Activated CD4-positive, alpha-beta memory T cell treated with anti-CD3 and anti-CD28 coated beads for 36 hours (primary cell): ENCODE measurements around the gene CDK5RAP1. TPM values are rescaled to one million over a fixed set of nuclear protein-coding genes. Genes with fewer than 3 reads are reported as not detected.

Experiments used
- CTCF ChIA-PET: fragments of 350-600 bp; sonication (Branson Sonifier 250); formaldehyde crosslinking; loops from one replicate; lab custom pipeline; 2021; ENCODE audit warnings: antibody characterized with exemption, inconsistent platforms; lab: Charles Lee
- POLR2A ChIA-PET: fragments of 350-600 bp; sonication (Branson Sonifier 250); formaldehyde crosslinking; loops from one replicate; lab custom pipeline; 2021; ENCODE audit warnings: antibody characterized with exemption; lab: Charles Lee
- DNase-seq: peaks from one replicate; pipeline ENCODE4 v3.0.0-alpha.2; 2020
- H3K27ac Mint-ChIP-seq: one replicate; pipeline ENCODE4 v1.8.0; 2021; ENCODE audit warnings: mixed read lengths
- H3K27me3 Mint-ChIP-seq: one replicate; pipeline ENCODE4 v1.8.0; 2021; ENCODE audit warnings: mixed read lengths
- H3K36me3 Mint-ChIP-seq: one replicate; pipeline ENCODE4 v1.8.0; 2021; ENCODE audit warnings: mixed read lengths
- H3K4me1 Mint-ChIP-seq: one replicate; pipeline ENCODE4 v1.8.0; 2021; ENCODE audit warnings: low read depth, mixed read lengths
- H3K4me3 Mint-ChIP-seq: one replicate; pipeline ENCODE4 v1.8.0; 2021; ENCODE audit warnings: mild to moderate bottlenecking, mixed read lengths
- H3K9me3 Mint-ChIP-seq: one replicate; pipeline ENCODE4 v1.8.0; 2021; ENCODE audit warnings: mixed read lengths
- intact Hi-C: fragments of 100-400 bp; cut with micrococcal nuclease; formaldehyde crosslinking; loops from one replicate; pipeline ENCODE4 v1.15.1; 2023
- total RNA-seq, 2 experiments: library from RNA; stranded (reverse); gene quantifications; one replicate each; pipeline ENCODE4 v1.2.3, GENCODE V29; 2021

CDK5RAP1 gene
- total RNA-seq = 10 to 100 TPM; 39.6 to 40.3 TPM

- Mint-ChIP-seq H3K27me3 (no peaks in the 10 kb centered on the region), H3K27ac (peak within 1 kb of the TSS; percentile 86), H3K4me3 (peak within 1 kb of the TSS; percentile 94), H3K36me3 (peaks cover 1% of the 10 kb centered on the region), H3K4me1 (peaks cover 40% of the 10 kb centered on the region), H3K9me3 (no peaks in the 10 kb centered on the region)
- intact Hi-C loops = loop anchor here (1.0 to 5.0 kb wide), 2 partner anchors 42 to 266 kb away; partner anchors contain the start of genes ACTL10 and SNTA1
- ChIA-PET POLR2A (interaction anchor here (0.6 to 1.3 kb wide), 3 partner anchors 32 to 89 kb away, joined by 3 to 5 read pairs (median 5); partner anchors contain the start of genes CBFA2T2 and SNTA1), CTCF (interaction anchor here (0.7 to 2.4 kb wide), 3 partner anchors 44 to 267 kb away, joined by 5 to 14 read pairs (median 10); partner anchors contain the start of gene ACTL10)
- peak; percentile 91 for DNase-seq
Observed at GRCh38 chr20:33401184-33401920, at the start of gene CDK5RAP1. Gene CDK5RAP1 (minus strand): TSS chr20:33401519. CDS start chr20:33397064, 4,455 bp downstream.

GRCh38 chr20:33450867-33451266 is 49.5 kb upstream of the CDK5RAP1 start:
- Mint-ChIP-seq H3K27me3 (no peaks in the 10 kb centered on the region), H3K27ac (no peak overlapping the region)

GRCh38 chr20:33445881-33446625 is 44.7 kb upstream of the CDK5RAP1 start:
- Mint-ChIP-seq H3K4me1 (peaks cover 17% of the 10 kb centered on the region), H3K9me3 (no peaks in the 10 kb centered on the region), H3K36me3 (no peaks in the 10 kb centered on the region), H3K27me3 (no peaks in the 10 kb centered on the region), H3K4me3 (no peak overlapping the region), H3K27ac (no peak overlapping the region)
- intact Hi-C loops = no loop called here
- ChIA-PET POLR2A (interaction anchor here (1.0 kb wide), 1 partner anchor 218 kb away, joined by 3 read pairs; no protein-coding TSS in a partner anchor), CTCF (interaction anchor here (0.7 to 1.5 kb wide), 2 partner anchors 46 to 69 kb away, joined by 3 to 10 read pairs; no protein-coding TSS in a partner anchor)
- DNase-seq = no peak

More at GRCh38 chr20:33450867-33451266, 49.5 kb upstream of the CDK5RAP1 start:
- CTCF ChIA-PET = no interaction called here
- Mint-ChIP-seq H3K36me3 (no peaks in the 10 kb centered on the region), H3K4me1 (no peaks in the 10 kb centered on the region), H3K4me3 (no peak overlapping the region), H3K9me3 (no peaks in the 10 kb centered on the region)
- POLR2A ChIA-PET = interaction anchor here (0.6 kb wide), 1 partner anchor 68 kb away, joined by 3 read pairs; no protein-coding TSS in a partner anchor
- DNase-seq = no peak
- intact Hi-C loops = no loop called here

GRCh38 chr20:33444797-33445560 is 43.7 kb upstream of the CDK5RAP1 start:
- CTCF ChIA-PET = interaction anchor here (0.6 to 2.9 kb wide), 7 partner anchors 13 to 222 kb away, joined by 3 to 17 read pairs (median 3); partner anchors contain the start of gene ACTL10
- no peaks in the 10 kb centered on the region for H3K27me3 Mint-ChIP-seq
- peak; percentile 65 for DNase-seq
- H3K4me1 Mint-ChIP-seq = peaks cover 17% of the 10 kb centered on the region
- peak overlapping the region; percentile 84 for H3K4me3 Mint-ChIP-seq
- H3K9me3 Mint-ChIP-seq = no peaks in the 10 kb centered on the region
- POLR2A ChIA-PET = interaction anchor here (0.8 to 1.6 kb wide), 3 partner anchors 45 to 219 kb away, joined by 3 to 7 read pairs (median 3); partner anchors contain the start of gene CBFA2T2
- intact Hi-C loops = loop anchor here (1.0 to 5.0 kb wide), 3 partner anchors 76 to 287 kb away; partner anchors contain the start of genes ACTL10 and ZNF341
- H3K36me3 Mint-ChIP-seq = no peaks in the 10 kb centered on the region
- H3K27ac Mint-ChIP-seq = peak overlapping the region; percentile 81

- peak; percentile 94 for DNase-seq
- POLR2A ChIA-PET = interaction anchor here (0.8 to 2.5 kb wide), 4 partner anchors 42 to 368 kb away, joined by 3 to 9 read pairs (median 6); partner anchors contain the start of genes ACTL10, CBFA2T2, CDK5RAP1 and CHMP4B
- Mint-ChIP-seq H3K4me3 (peak within 1 kb of the TSS; percentile 84), H3K9me3 (no peaks in the 10 kb centered on the region), H3K4me1 (peaks cover 17% of the 10 kb centered on the region), H3K27ac (peak within 1 kb of the TSS; percentile 81), H3K36me3 (no peaks in the 10 kb centered on the region), H3K27me3 (no peaks in the 10 kb centered on the region)
- CTCF ChIA-PET = interaction anchor here (1.0 to 2.9 kb wide), 7 partner anchors 14 to 288 kb away, joined by 3 to 17 read pairs (median 3); partner anchors contain the start of genes ACTL10 and ZNF341
- intact Hi-C loops = loop anchor here (1.0 to 5.0 kb wide), 5 partner anchors 42 to 289 kb away; partner anchors contain the start of genes ACTL10, CBFA2T2, CDK5RAP1 and ZNF341
Observed at GRCh38 chr20:33443512-33444239, 42.4 kb upstream of the CDK5RAP1 start, which contains the start of gene SNTA1. Gene SNTA1 (minus strand): TSS chr20:33443763. CDS start chr20:33443620, 143 bp downstream.

GRCh38 chr20:33443006-33443511 is 41.7 kb upstream of the CDK5RAP1 start:
- Mint-ChIP-seq H3K4me3 (peak overlapping the region; percentile 69), H3K36me3 (no peaks in the 10 kb centered on the region), H3K9me3 (no peaks in the 10 kb centered on the region), H3K27me3 (no peaks in the 10 kb centered on the region), H3K4me1 (peaks cover 17% of the 10 kb centered on the region), H3K27ac (no peak overlapping the region)
- POLR2A ChIA-PET = interaction anchor here (0.8 to 2.5 kb wide), 4 partner anchors 42 to 223 kb away, joined by 3 to 9 read pairs (median 6); partner anchors contain the start of genes ACTL10, CBFA2T2 and CDK5RAP1
- DNase-seq = no peak
- CTCF ChIA-PET = interaction anchor here (1.0 to 2.9 kb wide), 6 partner anchors 14 to 289 kb away, joined by 3 to 17 read pairs (median 3); partner anchors contain the start of genes ACTL10 and ZNF341
- intact Hi-C loops = loop anchor here (1.0 to 5.0 kb wide), 4 partner anchors 42 to 289 kb away; partner anchors contain the start of genes ACTL10, CBFA2T2, CDK5RAP1 and ZNF341

- Mint-ChIP-seq H3K27ac (no peak overlapping the region), H3K4me3 (peak overlapping the region; percentile 69), H3K36me3 (no peaks in the 10 kb centered on the region), H3K27me3 (no peaks in the 10 kb centered on the region), H3K9me3 (no peaks in the 10 kb centered on the region), H3K4me1 (peaks cover 17% of the 10 kb centered on the region)
- ChIA-PET POLR2A (interaction anchor here (0.8 to 2.5 kb wide), 2 partner anchors 48 to 224 kb away, joined by 3 to 9 read pairs; partner anchors contain the start of genes ACTL10 and CBFA2T2), CTCF (interaction anchor here (1.2 to 2.9 kb wide), 4 partner anchors 15 to 237 kb away, joined by 3 to 17 read pairs (median 3); partner anchors contain the start of gene ACTL10)
- DNase-seq = no peak
- intact Hi-C loops = loop anchor here (1.0 to 5.0 kb wide), 4 partner anchors 41 to 290 kb away; partner anchors contain the start of genes ACTL10, CBFA2T2, CDK5RAP1 and ZNF341
Observed at GRCh38 chr20:33442136-33443005, 41.1 kb upstream of the CDK5RAP1 start.

- H3K27me3 Mint-ChIP-seq = no peaks in the 10 kb centered on the region
- POLR2A ChIA-PET = interaction anchor here (0.5 kb wide), 1 partner anchor 50 kb away, joined by 3 read pairs; no protein-coding TSS in a partner anchor
- H3K9me3 Mint-ChIP-seq = no peaks in the 10 kb centered on the region
- H3K36me3 Mint-ChIP-seq = no peaks in the 10 kb centered on the region
- no peak for DNase-seq
- no peak overlapping the region for H3K4me3 Mint-ChIP-seq
- peaks cover 17% of the 10 kb centered on the region for H3K4me1 Mint-ChIP-seq
- CTCF ChIA-PET = no interaction called here
- H3K27ac Mint-ChIP-seq = no peak overlapping the region
- intact Hi-C loops = loop anchor here (5.0 kb wide), 2 partner anchors 226 to 291 kb away; partner anchors contain the start of genes ACTL10 and ZNF341
Observed at GRCh38 chr20:33441142-33441955, 40.0 kb upstream of the CDK5RAP1 start.
